ENCODE data around the gene PPP1R8. TPM values are rescaled to one million over a fixed set of nuclear protein-coding genes. Genes with fewer than 3 reads are reported as not detected.

The PPP1R8 gene
- total and polyA plus RNA-seq, 2 of the 8 experiments (the other 6 are each of a cell fraction or from before 2014, with no cell fraction given) = 33.4 to 51.8 TPM

DNA sequence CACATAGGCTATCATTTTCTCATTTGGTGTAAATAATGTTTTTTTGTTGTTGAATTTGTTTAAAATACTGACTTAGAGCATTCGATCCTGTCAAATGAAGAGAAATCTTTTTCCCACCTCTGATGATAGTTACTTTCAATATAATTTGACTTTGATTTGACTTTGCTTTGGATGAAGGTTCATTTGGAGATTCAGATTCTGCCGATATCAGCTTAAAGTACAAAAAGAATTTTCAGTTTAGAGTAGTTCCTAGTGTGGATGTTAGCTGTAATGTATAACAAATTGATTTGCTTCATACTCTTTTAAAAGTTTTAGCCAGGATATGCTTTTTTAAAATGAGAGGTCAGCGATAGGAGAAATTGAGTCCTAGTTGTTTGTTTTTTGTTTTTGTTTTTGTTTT, 47.6 kb upstream of the PPP1R8 start:
- no peaks in the 10 kb centered on the region; the same call in 1 of the 2 replicates for H3K79me1 ChIP-seq (ENCODE audit: low read depth, low read length)
- no peaks in the 10 kb centered on the region for H3K27me3 ChIP-seq (replicated peaks in 1 of 4; ENCODE audit: control insufficient read depth in 3 of 4, extremely low read depth in 1 of 4, insufficient read depth in 3 of 4, low read length in 3 of 4)
- no peak overlapping the region for H2BK12ac ChIP-seq (ENCODE audit: low read depth, low read length)
- H3K4ac ChIP-seq (replicated peaks; ENCODE audit: insufficient read length, low read depth, low read length) = no peak overlapping the region
- no peak overlapping the region for H2BK20ac ChIP-seq (ENCODE audit: low read length)
- TF ChIP-seq, protein P1, sequence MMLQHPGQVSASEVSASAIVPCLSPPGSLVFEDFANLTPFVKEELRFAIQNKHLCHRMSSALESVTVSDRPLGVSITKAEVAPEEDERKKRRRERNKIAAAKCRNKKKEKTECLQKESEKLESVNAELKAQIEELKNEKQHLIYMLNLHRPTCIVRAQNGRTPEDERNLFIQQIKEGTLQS (IDR thresholded peaks at IDR 0.05; ENCODE audit: insufficient read depth, low read depth, low read length) = no peak
- no peak for TF ChIP-seq CHD2 (IDR thresholded peaks at IDR 0.05; ENCODE audit: low read length)
- TF ChIP-seq SIN3A (conservative IDR thresholded peaks at IDR 0.05 in 1 of 2, IDR thresholded peaks at IDR 0.05 in 1 of 2; ENCODE audit: low read depth in 1 of 2, low read length in 2 of 2) = no peak
- TF ChIP-seq, protein P2, sequence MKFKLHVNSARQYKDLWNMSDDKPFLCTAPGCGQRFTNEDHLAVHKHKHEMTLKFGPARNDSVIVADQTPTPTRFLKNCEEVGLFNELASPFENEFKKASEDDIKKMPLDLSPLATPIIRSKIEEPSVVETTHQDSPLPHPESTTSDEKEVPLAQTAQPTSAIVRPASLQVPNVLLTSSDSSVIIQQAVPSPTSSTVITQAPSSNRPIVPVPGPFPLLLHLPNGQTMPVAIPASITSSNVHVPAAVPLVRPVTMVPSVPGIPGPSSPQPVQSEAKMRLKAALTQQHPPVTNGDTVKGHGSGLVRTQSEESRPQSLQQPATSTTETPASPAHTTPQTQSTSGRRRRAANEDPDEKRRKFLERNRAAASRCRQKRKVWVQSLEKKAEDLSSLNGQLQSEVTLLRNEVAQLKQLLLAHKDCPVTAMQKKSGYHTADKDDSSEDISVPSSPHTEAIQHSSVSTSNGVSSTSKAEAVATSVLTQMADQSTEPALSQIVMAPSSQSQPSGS (IDR thresholded peaks at IDR 0.05; ENCODE audit: low read length) = no peak
- TF ChIP-seq POLR2A (IDR thresholded peaks at IDR 0.05; ENCODE audit: control extremely low read depth in 1 of 2, low read depth in 2 of 2, low read length in 2 of 2) = no peak
- no peak overlapping the region for H3K4me2 ChIP-seq (ENCODE audit: insufficient read depth in 1 of 2, low read depth in 2 of 2, low read length in 2 of 2)
- no peaks in the 10 kb centered on the region for H3K4me1 ChIP-seq (replicated peaks in 1 of 4; ENCODE audit: control insufficient read depth in 3 of 4, insufficient read depth in 4 of 4, low read length in 3 of 4)
- no peak overlapping the region for H2BK120ac ChIP-seq (replicated peaks; ENCODE audit: low read depth, low read length)
- no peak overlapping the region for H3K4me3 ChIP-seq (ENCODE audit: extremely low read depth in 1 of 4, insufficient read depth in 2 of 4, low read depth in 3 of 4, low read length in 4 of 4)
- H3K23me2 ChIP-seq (ENCODE audit: low read depth, low read length) = no peaks in the 10 kb centered on the region
- CTCF ChIA-PET (ENCODE audit: partially characterized antibody) = interaction anchor here (1.0 to 2.2 kb wide), 3 partner anchors 10 to 226 kb away, joined by 3 to 7 read pairs (median 3); partner anchors contain the start of gene STX12
- H3K36me3 ChIP-seq (ENCODE audit: control insufficient read depth in 2 of 4, insufficient read depth in 4 of 4, low read length in 3 of 4) = no peaks in the 10 kb centered on the region
- H3K79me2 ChIP-seq (ENCODE audit: control insufficient read depth in 1 of 2, insufficient read depth in 2 of 2, low read length in 2 of 2) = no peaks in the 10 kb centered on the region
- no peak overlapping the region for H3K56ac ChIP-seq (replicated peaks; ENCODE audit: insufficient read length, low read depth, low read length)
- H3K18ac ChIP-seq (ENCODE audit: extremely low read depth, low read length) = no peak overlapping the region
- H4K5ac ChIP-seq (ENCODE audit: insufficient read length, low read depth, low read length) = no peak overlapping the region
- DNase-seq (ENCODE audit: low read depth in 1 of 2, low spot score in 2 of 2) (no peak), FAIRE-seq (no peak)
- H3K9ac ChIP-seq (replicated peaks in 1 of 4; ENCODE audit: extremely low read depth in 1 of 4, low read depth in 3 of 4, low read length in 3 of 4) = no peak overlapping the region
- H2BK5ac ChIP-seq (ENCODE audit: low read depth, low read length) = no peak overlapping the region
- no peak overlapping the region for H3K23ac ChIP-seq (ENCODE audit: insufficient read length)
- no peaks in the 10 kb centered on the region for H4K20me1 ChIP-seq (replicated peaks in 1 of 2; ENCODE audit: control insufficient read depth in 1 of 2, insufficient read depth in 2 of 2, low read length in 2 of 2)
- 91% methylated on average over 3 of the region's 3 CpGs; no CpG with 5 or more reads in 1 of the 2 experiments for WGBS, 2 experiments (ENCODE audit: extremely low coverage in 1 of 2, insufficient coverage in 1 of 2, insufficient read length in 1 of 2, insufficient replicate concordance in 2 of 2, low coverage in 1 of 2, low lambda C conversion rate in 2 of 2, missing lambda C conversion rate in 1 of 2)
- no peak overlapping the region for H3K27ac ChIP-seq (ENCODE audit: low read depth, low read length)
- H3K9me3 ChIP-seq (ENCODE audit: insufficient read depth in 2 of 2, low read depth in 1 of 2, low read length in 1 of 2) = no peaks in the 10 kb centered on the region
- H4K91ac ChIP-seq (replicated peaks; ENCODE audit: insufficient read length, low read length) = no peak overlapping the region
- POLR2A ChIA-PET (ENCODE audit: partially characterized antibody) = interaction anchor here (1.0 to 1.3 kb wide), 2 partner anchors 48 to 305 kb away, joined by 3 read pairs; partner anchors contain the start of genes EYA3 and PPP1R8
- no peak overlapping the region for H2AK5ac ChIP-seq (ENCODE audit: low read depth, low read length)
- H2BK15ac ChIP-seq (ENCODE audit: low read length) = no peak overlapping the region
- no peak overlapping the region for H3K14ac ChIP-seq (ENCODE audit: insufficient read length)
- no peak overlapping the region for H2AFZ ChIP-seq (ENCODE audit: low read length)
- no peak overlapping the region for H4K8ac ChIP-seq (ENCODE audit: extremely low read depth, insufficient read depth, low read length)

All from H1 (cell line).